Gastrocnemius medialis (tissue), 4 donors: ENCODE data around the gene STPG3. TPM values are rescaled to one million over a fixed set of nuclear protein-coding genes. Genes with fewer than 3 reads are reported as not detected.

Experiments
- ATAC-seq, 2 donors: fragments of 150-250 bp; one replicate each; pipeline ENCODE4 v1.9.1; 2016
- DNase-seq, 2 donors: peaks; one replicate each; pipeline ENCODE4 v3.0.0-alpha.2; 2019
- H3K27ac ChIP-seq, 4 donors: fragments of 200-600 bp; sonication (generic); 1 replicate in 1 of 4; 2 replicates in 3 of 4; pipeline ENCODE4 v1.5.1; 2016 to 2018; ENCODE audit warnings: mild to moderate bottlenecking in 2 of 4, moderate library complexity in 1 of 4
- H3K27me3 ChIP-seq, 3 donors: fragments of 200-600 bp; sonication (generic) in 2 of 3; 1 replicate in 1 of 3; 2 replicates in 2 of 3; pipeline versions ENCODE4 v1.5.1 to v1.6.0; 2016 to 2019; ENCODE audit warnings: mild to moderate bottlenecking in 1 of 3, moderate library complexity in 1 of 3
- H3K36me3 ChIP-seq, 2 donors: fragments of 200-600 bp; sonication (generic) in 1 of 2; one replicate each; pipeline ENCODE4 v1.5.1; 2017 to 2018
- H3K4me1 ChIP-seq, 2 donors: fragments of 200-600 bp; sonication (generic) in 1 of 2; one replicate each; pipeline ENCODE4 v1.5.1; 2016 to 2017; ENCODE audit warnings: mild to moderate bottlenecking in 2 of 2
- H3K4me3 ChIP-seq, 4 donors: fragments of 200-600 bp; sonication (generic) in 3 of 4; 1 replicate in 1 of 4; 2 replicates in 3 of 4; pipeline ENCODE4 v1.5.1; 2016 to 2019; ENCODE audit warnings: mild to moderate bottlenecking in 2 of 4
- H3K9me3 ChIP-seq, 3 donors: fragments of 200-600 bp; sonication (generic) in 2 of 3; 1 replicate in 1 of 3; 2 replicates in 2 of 3; pipeline ENCODE4 v1.5.1; 2016 to 2019
- POLR2A ChIP-seq, 2 donors: fragments of 450-650 bp; IDR thresholded peaks; one replicate each; pipeline ENCODE4 v1.6.1; 2017; ENCODE audit warnings: antibody characterized with exemption in 2 of 2, mild to moderate bottlenecking in 2 of 2, moderate library complexity in 2 of 2
- in situ Hi-C, 4 donors: fragments of 200-750 bp; cut with MboI; loops; one replicate each; pipeline versions ENCODE4 v1.15.0 to v1.8.0; 2017; ENCODE audit warnings: low sequenced_read_pairs in 4 of 4
- intact Hi-C: fragments of 100-400 bp; cut with DNase I; formaldehyde crosslinking; loops from one replicate; pipeline ENCODE4 v1.15.1; 2023; ENCODE audit warnings: low total_unique reads
- total RNA-seq, 4 donors: library from RNA; depleted of rRNA; stranded (reverse); fragments of >200 nt; gene quantifications; one replicate each; pipeline versions ENCODE4 v1.1.0 to v1.2.3, GENCODE V29; 2016
- TF ChIP-seq, protein P1 (sequence below), 5 experiments: fragments of 450-650 bp in 3 of 5; fragments of 200-600 bp in 2 of 5; sonication (generic) in 2 of 5; IDR thresholded peaks in 4 of 5; conservative IDR thresholded peaks in 1 of 5; 1 replicate in 4 of 5; 2 replicates in 1 of 5; pipeline ENCODE4 v1.5.1; 2016 to 2019; ENCODE audit warnings: antibody characterized with exemption in 5 of 5, mild to moderate bottlenecking in 3 of 5, moderate library complexity in 3 of 5

Gene STPG3
- total RNA-seq, 4 donors from 2014 or later = not detected

DNA sequence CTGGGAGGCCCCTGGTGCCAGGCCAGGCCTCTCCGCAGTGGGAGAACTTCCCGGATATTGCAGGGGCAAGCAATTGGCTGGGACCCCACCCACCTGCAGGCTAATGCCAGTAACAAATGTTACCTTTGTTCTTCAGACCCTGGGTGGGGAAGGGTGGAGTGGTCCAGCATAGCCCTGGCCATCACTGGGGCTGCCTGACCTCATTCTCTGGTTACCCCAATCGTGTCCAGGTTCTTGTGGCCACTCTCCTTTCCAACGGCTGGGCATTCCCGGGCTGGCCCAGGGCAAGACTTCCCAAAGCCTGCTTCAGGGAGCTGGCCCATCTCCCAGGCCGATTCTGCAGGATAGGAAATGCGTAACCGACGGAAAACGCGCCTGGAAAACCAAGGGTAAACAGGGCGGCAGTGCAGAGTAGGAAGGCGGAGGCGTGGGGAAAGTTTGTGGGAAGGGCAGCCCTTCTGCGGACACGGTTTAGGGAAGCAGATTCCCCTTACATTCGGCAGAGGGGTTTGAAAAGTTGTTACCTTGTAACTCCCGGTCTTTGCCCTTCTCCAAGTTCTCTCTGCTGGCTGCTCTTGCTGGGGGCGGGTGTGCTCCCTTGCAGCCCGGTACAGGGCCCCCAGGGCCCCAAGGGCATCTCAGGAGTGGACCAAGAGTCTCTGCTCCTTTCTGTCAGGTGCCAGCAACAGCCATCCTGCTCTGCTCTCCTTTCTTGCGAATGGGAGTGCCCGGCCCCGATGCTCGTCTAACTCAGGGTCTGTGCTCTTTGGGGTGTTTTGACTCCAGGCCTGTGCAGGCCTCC is 47.5 kb downstream of the STPG3 start:
- ATAC-seq = no peak
- DNase-seq = no peak
- in situ Hi-C loops (loop anchor here (10.0 to 25.0 kb wide), 2 partner anchors 106 to 114 kb away; partner anchors contain the start of genes EXD3 (in 3 of the 4) and NOXA1 (in 3 of the 4)), intact Hi-C loops (no loop called here)
- H3K9me3 ChIP-seq = no peaks in the 10 kb centered on the region
- peaks cover 0 to 12% of the 10 kb centered on the region in 2 donors for H3K4me1 ChIP-seq
- H3K36me3 ChIP-seq = no peaks in the 10 kb centered on the region
- TF ChIP-seq, protein P1, sequence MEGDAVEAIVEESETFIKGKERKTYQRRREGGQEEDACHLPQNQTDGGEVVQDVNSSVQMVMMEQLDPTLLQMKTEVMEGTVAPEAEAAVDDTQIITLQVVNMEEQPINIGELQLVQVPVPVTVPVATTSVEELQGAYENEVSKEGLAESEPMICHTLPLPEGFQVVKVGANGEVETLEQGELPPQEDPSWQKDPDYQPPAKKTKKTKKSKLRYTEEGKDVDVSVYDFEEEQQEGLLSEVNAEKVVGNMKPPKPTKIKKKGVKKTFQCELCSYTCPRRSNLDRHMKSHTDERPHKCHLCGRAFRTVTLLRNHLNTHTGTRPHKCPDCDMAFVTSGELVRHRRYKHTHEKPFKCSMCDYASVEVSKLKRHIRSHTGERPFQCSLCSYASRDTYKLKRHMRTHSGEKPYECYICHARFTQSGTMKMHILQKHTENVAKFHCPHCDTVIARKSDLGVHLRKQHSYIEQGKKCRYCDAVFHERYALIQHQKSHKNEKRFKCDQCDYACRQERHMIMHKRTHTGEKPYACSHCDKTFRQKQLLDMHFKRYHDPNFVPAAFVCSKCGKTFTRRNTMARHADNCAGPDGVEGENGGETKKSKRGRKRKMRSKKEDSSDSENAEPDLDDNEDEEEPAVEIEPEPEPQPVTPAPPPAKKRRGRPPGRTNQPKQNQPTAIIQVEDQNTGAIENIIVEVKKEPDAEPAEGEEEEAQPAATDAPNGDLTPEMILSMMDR (IDR thresholded peaks at IDR 0.05 in 4 of 5, conservative IDR thresholded peaks at IDR 0.05 in 1 of 5) = no peak
- TF ChIP-seq POLR2A (IDR thresholded peaks at IDR 0.05) = no peak
- H3K4me3 ChIP-seq = peak overlapping the region; percentile 20 to 55 (median 32)
- peaks cover 60 to 65% (median 63%) of the 10 kb centered on the region in 3 donors for H3K27me3 ChIP-seq
- H3K27ac ChIP-seq = peak overlapping the region; percentile 24 to 81 (median 79)

DNA sequence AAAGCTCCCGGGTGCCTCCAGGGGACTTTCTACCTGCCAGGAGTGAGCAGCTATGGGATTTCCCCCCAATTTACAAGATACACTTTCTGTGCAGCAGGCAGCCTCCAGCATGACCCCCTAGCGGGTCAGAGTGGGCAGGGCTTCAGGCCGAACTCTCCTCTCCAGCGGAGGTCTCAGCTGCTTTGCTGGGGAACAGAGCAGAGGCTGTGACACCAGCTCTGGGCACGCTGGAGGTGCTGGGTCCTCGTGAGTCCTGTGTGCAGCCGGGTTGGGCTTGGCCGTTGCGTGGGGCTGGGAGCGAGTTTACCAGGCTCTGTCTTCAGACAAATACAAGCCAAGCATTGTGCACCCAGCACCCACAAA is 48.1 kb downstream of the STPG3 start:
- Histone ChIP-seq H3K27ac (peak overlapping the region in 3 of 4 donors; percentile 78 to 81 (median 80)), H3K9me3 (no peaks in the 10 kb centered on the region), H3K4me3 (peak overlapping the region; percentile 18 to 55 (median 32)), H3K27me3 (peaks cover 56 to 59% (median 58%) of the 10 kb centered on the region in 3 donors), H3K4me1 (peaks cover 0 to 12% of the 10 kb centered on the region in 2 donors), H3K36me3 (no peaks in the 10 kb centered on the region)
- intact Hi-C loops (no loop called here), in situ Hi-C loops (loop anchor here (10.0 to 25.0 kb wide), 2 partner anchors 106 to 113 kb away; partner anchors contain the start of genes EXD3 (in 3 of the 4) and NOXA1 (in 3 of the 4))
- TF ChIP-seq, protein P1 (IDR thresholded peaks at IDR 0.05 in 4 of 5, conservative IDR thresholded peaks at IDR 0.05 in 1 of 5) = no peak
- no peak for TF ChIP-seq POLR2A (IDR thresholded peaks at IDR 0.05)
- ATAC-seq (no peak), DNase-seq (no peak)

DNA sequence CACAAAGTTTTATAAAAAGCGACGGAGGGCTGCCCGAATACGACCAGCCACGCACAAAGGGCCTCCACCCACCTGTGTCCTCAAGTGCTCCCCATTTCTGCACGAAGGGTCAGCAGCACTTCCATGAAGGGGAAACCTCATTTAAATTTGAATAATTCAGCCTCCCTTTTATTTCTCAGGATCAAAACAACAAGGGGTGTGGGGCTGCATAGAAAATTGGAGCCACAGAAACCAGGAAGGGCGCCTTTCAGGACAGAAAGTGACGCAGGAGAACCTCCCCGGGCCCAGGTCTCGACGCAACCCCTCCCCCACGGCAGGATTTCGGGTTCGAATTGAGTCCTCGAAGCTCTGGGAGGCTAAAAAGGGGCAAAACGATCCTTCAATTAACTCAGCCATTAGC is 48.9 kb downstream of the STPG3 start:
- DNase-seq (no peak), ATAC-seq (no peak)
- H3K4me3 ChIP-seq = peak overlapping the region; percentile 44 to 61 (median 52)
- intact Hi-C loops (no loop called here), in situ Hi-C loops (loop anchor here (10.0 to 25.0 kb wide), 2 partner anchors 105 to 112 kb away; partner anchors contain the start of genes EXD3 (in 3 of the 4) and NOXA1 (in 3 of the 4))
- H3K36me3 ChIP-seq = no peaks in the 10 kb centered on the region
- H3K4me1 ChIP-seq = peaks cover 7 to 16% of the 10 kb centered on the region in 2 donors
- TF ChIP-seq POLR2A (IDR thresholded peaks at IDR 0.05) = no peak
- TF ChIP-seq, protein P1 (IDR thresholded peaks at IDR 0.05 in 4 of 5, conservative IDR thresholded peaks at IDR 0.05 in 1 of 5) = no peak
- H3K27ac ChIP-seq = peak overlapping the region; percentile 17 to 81 (median 79)
- peaks cover 50 to 52% (median 50%) of the 10 kb centered on the region in 3 donors for H3K27me3 ChIP-seq
- H3K9me3 ChIP-seq = no peaks in the 10 kb centered on the region

DNA sequence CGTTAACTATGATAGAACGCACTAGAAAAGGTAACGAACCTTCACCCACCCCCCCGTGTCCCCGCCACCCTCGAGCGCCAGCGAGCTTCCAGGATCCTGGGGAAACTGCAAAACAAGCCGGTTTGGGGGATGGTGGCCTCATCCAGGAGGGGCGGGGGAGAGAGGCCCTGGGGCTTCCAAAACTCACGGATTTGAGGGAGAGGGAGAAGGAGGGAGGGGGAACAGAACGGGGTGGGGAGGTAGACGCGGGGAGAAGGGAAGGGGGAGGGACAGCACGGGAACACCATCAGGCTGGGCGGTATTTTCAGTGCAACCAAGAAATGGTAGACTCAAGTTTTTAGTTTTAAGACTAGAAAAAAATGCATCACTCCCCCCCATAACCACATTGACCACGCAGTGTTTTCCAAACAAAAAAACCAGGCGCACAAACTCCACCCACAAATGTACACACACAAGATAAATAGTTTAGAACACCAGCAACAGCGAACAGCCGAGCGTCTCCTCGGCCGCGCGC is 49.5 kb downstream of the STPG3 start:
- Histone ChIP-seq H3K9me3 (no peaks in the 10 kb centered on the region), H3K4me1 (peaks cover 13 to 18% of the 10 kb centered on the region in 2 donors), H3K4me3 (peak overlapping the region; percentile 44 to 61 (median 52)), H3K27me3 (peaks cover 47 to 49% (median 48%) of the 10 kb centered on the region in 3 donors), H3K27ac (peak overlapping the region; percentile 17 to 81 (median 78)), H3K36me3 (no peaks in the 10 kb centered on the region)
- no peak for ATAC-seq
- TF ChIP-seq, protein P1 (IDR thresholded peaks at IDR 0.05 in 4 of 5, conservative IDR thresholded peaks at IDR 0.05 in 1 of 5) = no peak
- no peak for TF ChIP-seq POLR2A (IDR thresholded peaks at IDR 0.05)
- in situ Hi-C loops = no loop called here
- DNase-seq = no peak
- intact Hi-C loops = no loop called here
